GM18870 (cell line): Measurements from ENCODE around the gene TRIM59.
A peak's percentile ranks its signal among the peaks of the same experiment; 100 is the strongest.

ENCODE experiments used
- ATAC-seq: cut with Tn5 transposase; IDR thresholded peaks from one replicate; pipeline ENCODE4 v1.9.1; 2021; ENCODE audit warnings: moderate library complexity; ENCODE audit not compliant: unreplicated experiment

The TRIM59 gene

DNA sequence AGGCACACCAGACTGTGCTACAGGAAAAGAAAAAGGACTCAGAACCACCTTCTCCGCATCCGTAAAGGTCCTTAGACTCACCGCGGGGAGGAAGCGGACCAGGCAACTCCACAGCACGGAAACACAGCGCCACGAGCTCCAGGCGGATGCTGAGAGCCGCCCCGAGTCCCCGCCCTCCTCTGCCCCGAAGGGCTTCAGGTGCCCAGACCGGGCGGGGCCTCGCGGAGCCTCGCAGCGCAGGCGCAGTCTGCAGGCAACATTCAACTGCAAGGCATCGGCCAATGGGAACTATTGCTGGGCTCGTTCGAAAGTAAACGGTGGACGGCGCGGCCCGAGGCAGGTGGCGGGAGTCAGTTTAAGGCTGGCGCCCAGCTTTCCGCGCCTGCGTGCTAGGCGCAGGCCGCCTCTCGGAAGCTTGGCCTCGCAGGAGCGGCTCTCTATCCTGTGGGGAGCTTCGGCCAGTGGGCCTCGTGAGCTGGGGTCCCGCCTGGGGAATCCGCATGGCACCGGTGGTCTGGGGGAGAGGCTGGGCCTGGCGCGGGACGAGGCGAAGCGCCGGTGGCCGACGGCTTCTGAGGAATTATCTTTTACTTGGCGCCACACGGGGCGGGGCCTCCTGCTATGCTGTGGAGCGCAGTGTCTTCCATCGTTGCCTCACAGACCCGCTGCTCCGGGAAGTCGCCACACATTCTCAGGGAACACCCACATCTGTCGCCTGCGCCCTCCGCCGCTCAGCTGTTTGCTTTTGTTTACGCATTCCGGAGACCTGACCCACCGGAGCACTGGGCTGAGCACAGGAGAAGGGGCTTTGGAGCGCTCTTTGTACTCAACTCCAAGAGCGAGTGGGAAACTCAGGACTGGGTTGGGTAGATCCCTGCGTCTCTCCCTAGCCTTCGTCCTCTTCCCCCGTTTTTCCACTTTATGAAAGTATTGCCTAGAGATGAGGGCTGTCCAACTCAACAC, at the start of gene TRIM59:
Gene TRIM59 (minus strand): TSS at position 151 of the 963 bp plus-strand sequence. CDS start 10,603 bp downstream, outside the sequence.
- ATAC-seq, result peak; percentile 85

GRCh38 chr3:160498202-160498601, 48.6 kb upstream of the TRIM59 start:
- ATAC-seq, result no peak

- no peak for ATAC-seq
These were observed 40.6 kb upstream of the TRIM59 start for GRCh38 chr3:160490166-160490565.

GRCh38 chr3:160486459-160486869, 36.9 kb upstream of the TRIM59 start:
- no peak for ATAC-seq

DNA sequence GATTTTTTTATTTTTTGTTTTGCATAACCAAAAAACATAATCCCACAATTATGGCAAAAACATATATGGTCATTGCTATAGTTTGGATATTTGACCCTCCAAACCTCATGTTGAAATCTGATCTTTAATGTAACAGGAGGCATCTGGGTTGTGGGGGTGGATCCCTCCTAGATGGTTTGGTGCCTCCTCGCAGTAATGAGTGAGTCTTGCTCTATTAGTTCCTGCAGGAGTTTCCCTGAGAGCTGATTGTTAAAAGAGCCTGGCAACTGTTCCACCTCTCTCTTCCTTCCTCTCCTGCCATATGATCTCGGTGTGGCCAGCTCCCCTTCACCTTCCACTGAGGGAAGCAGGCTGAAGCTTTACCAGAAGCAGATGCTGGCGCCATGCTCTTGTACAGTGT, 33.2 kb upstream of the TRIM59 start:
- ATAC-seq, result no peak

GRCh38 chr3:160481856-160482255, 32.3 kb upstream of the TRIM59 start:
- no peak for ATAC-seq

- no peak for ATAC-seq
These were observed 31.3 kb upstream of the TRIM59 start for GRCh38 chr3:160480931-160481330.

- ATAC-seq, result no peak
These were observed 29.8 kb upstream of the TRIM59 start for GRCh38 chr3:160479376-160479775.

GRCh38 chr3:160478338-160478737, 28.8 kb upstream of the TRIM59 start:
- no peak for ATAC-seq

- ATAC-seq, result no peak
These were observed 28.2 kb upstream of the TRIM59 start for GRCh38 chr3:160477750-160478149.

GRCh38 chr3:160475884-160476283, 26.3 kb upstream of the TRIM59 start:
- no peak for ATAC-seq

DNA sequence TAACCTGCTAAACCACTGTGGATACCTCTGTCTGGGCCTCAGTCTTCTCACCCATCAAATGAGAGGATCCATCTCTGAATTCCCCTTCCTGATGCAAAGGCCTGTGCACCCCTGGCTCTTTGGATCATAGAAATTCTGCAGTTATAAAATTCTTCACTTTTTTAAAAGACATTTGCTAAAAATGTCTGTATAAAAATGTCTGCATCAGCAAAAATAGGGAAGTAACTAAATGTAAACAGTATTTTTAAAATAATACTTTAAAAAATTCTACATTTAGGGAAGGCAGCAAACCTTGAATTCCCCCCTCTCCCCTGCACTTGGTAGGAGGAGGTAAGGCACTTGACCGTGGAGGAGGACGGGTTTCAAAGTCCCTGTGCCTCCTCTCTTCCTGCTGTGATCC, 25.6 kb upstream of the TRIM59 start:
- ATAC-seq, result no peak

DNA sequence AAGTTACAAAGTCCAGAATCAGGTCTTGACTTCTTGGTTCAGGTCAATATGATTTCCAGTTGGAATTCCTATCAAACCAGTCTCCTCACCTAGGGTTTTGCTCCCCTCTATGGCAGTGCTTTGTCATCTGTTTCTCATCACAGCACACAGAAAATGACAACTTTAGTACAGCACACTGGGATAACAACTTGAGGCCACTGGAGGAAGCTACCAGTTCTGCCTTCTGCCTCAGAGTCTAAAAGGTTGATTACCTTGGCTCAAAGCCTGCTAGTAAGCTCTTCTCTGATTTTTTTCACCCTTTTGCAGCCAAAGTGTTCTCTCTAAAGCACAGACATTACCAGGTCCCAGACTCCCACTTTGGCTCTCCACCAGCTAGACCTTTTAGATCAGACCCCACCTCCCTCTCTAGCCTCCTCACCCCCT, 24.8 kb upstream of the TRIM59 start:
- no peak for ATAC-seq

DNA sequence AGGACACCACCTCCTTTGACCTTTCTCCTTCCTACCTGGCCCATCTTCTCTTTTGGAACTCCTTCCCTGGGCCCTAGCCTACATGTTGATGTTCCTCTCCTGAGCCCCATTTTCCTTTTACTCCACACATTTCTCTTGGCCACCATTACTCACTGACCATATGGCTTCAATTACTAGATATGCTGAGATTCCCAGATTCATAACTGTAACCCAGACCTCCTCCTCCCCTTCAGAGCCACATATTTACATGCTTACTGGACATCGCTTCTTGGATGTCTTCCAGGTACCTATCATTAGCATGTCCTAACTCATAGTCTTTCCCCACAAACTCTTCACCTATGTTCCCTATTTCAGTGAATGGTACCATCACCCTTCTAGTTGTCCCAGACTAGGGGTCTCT, 24.4 kb upstream of the TRIM59 start:
- ATAC-seq, result no peak

DNA sequence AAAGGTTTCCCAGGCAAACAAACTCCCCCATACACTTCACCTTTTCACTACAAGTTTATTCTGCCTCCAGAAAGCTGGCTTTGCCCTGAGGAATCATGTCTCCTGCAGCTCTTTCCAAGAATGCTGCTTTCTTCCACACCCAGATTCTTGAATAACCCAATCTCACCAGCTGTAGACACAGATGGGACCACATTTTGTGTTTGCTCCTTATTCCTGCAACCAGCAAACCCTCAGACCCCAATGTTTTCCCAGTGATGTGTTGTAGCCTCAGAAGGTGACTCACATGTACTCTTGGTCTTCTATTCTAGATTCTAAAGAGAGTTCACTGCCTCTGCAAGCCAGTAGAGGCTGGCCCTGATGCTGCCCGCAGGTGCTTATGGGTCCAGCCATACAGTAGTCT, 23.6 kb upstream of the TRIM59 start:
- no peak for ATAC-seq

DNA sequence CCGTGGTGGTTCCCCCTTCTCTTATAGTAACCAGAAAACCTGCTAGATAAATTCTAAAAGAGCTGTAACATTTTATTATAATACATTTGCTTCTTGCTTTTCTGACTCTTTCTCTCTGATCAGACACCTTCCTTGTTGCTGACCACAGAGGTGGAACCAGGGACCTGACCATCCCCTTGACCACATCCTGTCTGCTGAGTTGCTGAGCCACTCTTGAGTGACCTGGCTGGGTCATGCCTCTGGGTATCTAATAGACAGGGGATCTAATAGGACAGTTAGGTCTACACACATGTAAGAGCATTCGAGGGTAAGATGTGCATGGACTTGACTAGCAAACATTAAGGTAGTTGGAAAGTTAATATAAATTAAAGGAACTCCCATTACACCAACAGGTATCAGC, 22.8 kb upstream of the TRIM59 start:
- ATAC-seq, result no peak

DNA sequence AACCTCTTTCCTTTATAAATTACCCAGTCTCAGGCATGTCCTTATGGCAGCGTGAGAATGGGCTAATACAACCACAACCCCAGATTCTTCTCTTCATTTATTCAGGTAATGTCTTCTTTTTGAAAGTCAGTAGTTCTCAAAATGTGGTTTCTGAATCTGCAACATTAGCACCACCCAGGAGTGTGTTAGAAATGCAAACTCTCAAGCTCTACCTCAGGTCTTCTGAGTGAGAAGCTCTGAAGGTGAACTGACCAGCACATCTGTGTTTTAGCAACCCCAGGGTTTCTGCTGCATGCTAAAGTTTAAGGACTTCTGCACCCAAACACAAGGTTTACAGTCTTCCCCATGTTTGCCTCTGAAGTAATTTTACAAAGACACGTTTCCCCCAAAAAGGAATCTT, 22.3 kb upstream of the TRIM59 start:
- ATAC-seq, result no peak

GRCh38 chr3:160470181-160470580, 20.6 kb upstream of the TRIM59 start:
- no peak for ATAC-seq

- no peak for ATAC-seq
These were observed 15.4 kb upstream of the TRIM59 start for GRCh38 chr3:160464971-160465370.

- no peak for ATAC-seq
These were observed 14.7 kb upstream of the TRIM59 start for GRCh38 chr3:160464321-160464720.

- ATAC-seq, result no peak
These were observed 10.4 kb upstream of the TRIM59 start for GRCh38 chr3:160460033-160460432.

- no peak for ATAC-seq
These were observed 9.9 kb upstream of the TRIM59 start for GRCh38 chr3:160459450-160459970.
